Measurements from ENCODE around the gene RANBP17.

DNA sequence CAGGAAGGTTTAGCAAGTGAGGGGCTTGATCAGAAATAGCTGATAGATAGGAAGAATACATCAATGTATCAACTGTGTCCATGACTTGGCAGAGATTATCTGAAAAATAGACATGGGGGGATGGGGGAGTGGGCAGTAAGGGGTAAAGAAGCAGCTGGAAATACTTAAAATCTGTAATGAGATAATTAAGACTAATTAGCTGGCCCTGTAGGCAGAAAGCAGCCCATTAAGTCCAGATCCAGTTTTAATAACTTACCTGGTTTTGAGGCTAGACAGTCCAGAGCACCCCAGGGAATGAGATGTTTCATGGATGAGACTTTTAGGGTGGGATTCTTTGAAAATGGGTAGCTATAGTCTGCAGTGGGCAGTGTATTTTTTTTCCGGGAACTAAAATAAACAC is 330.3 kb downstream of the RANBP17 start:
- TF ChIP-seq, protein P1, sequence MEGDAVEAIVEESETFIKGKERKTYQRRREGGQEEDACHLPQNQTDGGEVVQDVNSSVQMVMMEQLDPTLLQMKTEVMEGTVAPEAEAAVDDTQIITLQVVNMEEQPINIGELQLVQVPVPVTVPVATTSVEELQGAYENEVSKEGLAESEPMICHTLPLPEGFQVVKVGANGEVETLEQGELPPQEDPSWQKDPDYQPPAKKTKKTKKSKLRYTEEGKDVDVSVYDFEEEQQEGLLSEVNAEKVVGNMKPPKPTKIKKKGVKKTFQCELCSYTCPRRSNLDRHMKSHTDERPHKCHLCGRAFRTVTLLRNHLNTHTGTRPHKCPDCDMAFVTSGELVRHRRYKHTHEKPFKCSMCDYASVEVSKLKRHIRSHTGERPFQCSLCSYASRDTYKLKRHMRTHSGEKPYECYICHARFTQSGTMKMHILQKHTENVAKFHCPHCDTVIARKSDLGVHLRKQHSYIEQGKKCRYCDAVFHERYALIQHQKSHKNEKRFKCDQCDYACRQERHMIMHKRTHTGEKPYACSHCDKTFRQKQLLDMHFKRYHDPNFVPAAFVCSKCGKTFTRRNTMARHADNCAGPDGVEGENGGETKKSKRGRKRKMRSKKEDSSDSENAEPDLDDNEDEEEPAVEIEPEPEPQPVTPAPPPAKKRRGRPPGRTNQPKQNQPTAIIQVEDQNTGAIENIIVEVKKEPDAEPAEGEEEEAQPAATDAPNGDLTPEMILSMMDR (IDR thresholded peaks at IDR 0.05 in 2 of 3, conservative IDR thresholded peaks at IDR 0.05 in 1 of 3; ENCODE audit: insufficient read depth in 2 of 3, low read depth in 1 of 3, low read length in 3 of 3), result no peak
- TF ChIP-seq TRIM28 (IDR thresholded peaks at IDR 0.05) (no peak), CREB1 (IDR thresholded peaks at IDR 0.05) (no peak), CREB1 (CRISPR knock-in tag; IDR thresholded peaks at IDR 0.05) (no peak), FOXM1 (IDR thresholded peaks at IDR 0.05; ENCODE audit: low read depth) (no peak), FOXM1 (CRISPR knock-in tag; IDR thresholded peaks at IDR 0.05; ENCODE audit: low read depth) (no peak), PCBP2 (IDR thresholded peaks at IDR 0.05; ENCODE audit: low read depth, low read length, poor library complexity, severe bottlenecking) (no peak), NR2C2 (CRISPR knock-in tag; IDR thresholded peaks at IDR 0.05) (no peak), NR2C2 (tag; IDR thresholded peaks at IDR 0.05) (no peak), TCF7 (IDR thresholded peaks at IDR 0.05; ENCODE audit: borderline replicate concordance) (no peak)
- TF ChIP-seq, protein P2, sequence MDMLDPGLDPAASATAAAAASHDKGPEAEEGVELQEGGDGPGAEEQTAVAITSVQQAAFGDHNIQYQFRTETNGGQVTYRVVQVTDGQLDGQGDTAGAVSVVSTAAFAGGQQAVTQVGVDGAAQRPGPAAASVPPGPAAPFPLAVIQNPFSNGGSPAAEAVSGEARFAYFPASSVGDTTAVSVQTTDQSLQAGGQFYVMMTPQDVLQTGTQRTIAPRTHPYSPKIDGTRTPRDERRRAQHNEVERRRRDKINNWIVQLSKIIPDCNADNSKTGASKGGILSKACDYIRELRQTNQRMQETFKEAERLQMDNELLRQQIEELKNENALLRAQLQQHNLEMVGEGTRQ (CRISPR knock-in tag; IDR thresholded peaks at IDR 0.05), result no peak

Data from K562 (cell line).